ENCODE results near the gene HIPK3. TPM values are rescaled to one million over a fixed set of nuclear protein-coding genes. Genes with fewer than 3 reads are reported as not detected.

HIPK3 gene
- polyA plus RNA-seq, 1 donor from 2014 or later, result 25.5 TPM

- Histone ChIP-seq H3K9me3 (ENCODE audit: low read length) (no peaks in the 10 kb centered on the region), H4K20me1 (ENCODE audit: insufficient read depth) (peaks cover 3% of the 10 kb centered on the region), H3K9ac (ENCODE audit: low read length) (no peak overlapping the region), H3K4me2 (ENCODE audit: low read length) (no peak overlapping the region), H3K4me3 (ENCODE audit: low read length) (no peak overlapping the region), H3F3A (ENCODE audit: insufficient read depth, low read length, poor library complexity, severe bottlenecking) (no peaks in the 10 kb centered on the region), H3K9me2 (ENCODE audit: insufficient read depth, low read length) (no peaks in the 10 kb centered on the region), H2AFZ (ENCODE audit: low read depth, low read length) (no peak overlapping the region), H3K27me3 (ENCODE audit: insufficient read depth, low read depth, low read length) (no peaks in the 10 kb centered on the region), H3K79me2 (replicated peaks; ENCODE audit: insufficient read depth, low read length) (peaks cover 84% of the 10 kb centered on the region), H3K27ac (ENCODE audit: low read length) (no peak overlapping the region), H3K36me3 (ENCODE audit: insufficient read depth, low read length) (no peaks in the 10 kb centered on the region)
- no peak for TF ChIP-seq SMC3 (conservative IDR thresholded peaks at IDR 0.05; ENCODE audit: poor library complexity)
- no peak for TF ChIP-seq TAF1 (IDR thresholded peaks at IDR 0.05; ENCODE audit: low read depth)
- no peak for TF ChIP-seq EP300 (conservative IDR thresholded peaks at IDR 0.05; ENCODE audit: poor library complexity, severe bottlenecking)
- no peak for TF ChIP-seq MXI1 (conservative IDR thresholded peaks at IDR 0.05; ENCODE audit: poor library complexity, severe bottlenecking)
- TF ChIP-seq REST (IDR thresholded peaks at IDR 0.05; ENCODE audit: borderline replicate concordance), result no peak
These were observed 6.4 kb downstream of the HIPK3 start for GRCh38 chr11:33263549-33263948.

GRCh38 chr11:33264926-33265325 lies 7.7 kb downstream of the HIPK3 start:
- Histone ChIP-seq H3K79me2 (replicated peaks; ENCODE audit: insufficient read depth, low read length) (peaks cover 75% of the 10 kb centered on the region), H3F3A (ENCODE audit: insufficient read depth, low read length, poor library complexity, severe bottlenecking) (no peaks in the 10 kb centered on the region), H4K20me1 (ENCODE audit: insufficient read depth) (no peaks in the 10 kb centered on the region), H3K9me3 (ENCODE audit: low read length) (no peaks in the 10 kb centered on the region), H3K27ac (ENCODE audit: low read length) (no peak overlapping the region), H3K4me2 (ENCODE audit: low read length) (no peak overlapping the region), H2AFZ (ENCODE audit: low read depth, low read length) (no peak overlapping the region), H3K9me2 (ENCODE audit: insufficient read depth, low read length) (no peaks in the 10 kb centered on the region), H3K36me3 (ENCODE audit: insufficient read depth, low read length) (no peaks in the 10 kb centered on the region), H3K9ac (ENCODE audit: low read length) (no peak overlapping the region), H3K27me3 (ENCODE audit: insufficient read depth, low read depth, low read length) (no peaks in the 10 kb centered on the region), H3K4me3 (ENCODE audit: low read length) (no peak overlapping the region)
- no peak for TF ChIP-seq CTCF (IDR thresholded peaks at IDR 0.05; ENCODE audit: poor library complexity, severe bottlenecking)
- no peak for TF ChIP-seq RAD21 (conservative IDR thresholded peaks at IDR 0.05)
- TF ChIP-seq SMC3 (conservative IDR thresholded peaks at IDR 0.05; ENCODE audit: poor library complexity), result no peak
- TF ChIP-seq REST (IDR thresholded peaks at IDR 0.05; ENCODE audit: borderline replicate concordance), result no peak
- no peak for TF ChIP-seq TAF1 (IDR thresholded peaks at IDR 0.05; ENCODE audit: low read depth)

Data from neural cell (in vitro differentiated cells).